ENCODE results near the gene TMEM39B.
"Not testable (repeated sequence)": the region's sequence is repeated elsewhere in the genome, so short reads cannot be mapped to it uniquely, and the experiment has no call there.

The TMEM39B gene

DNA sequence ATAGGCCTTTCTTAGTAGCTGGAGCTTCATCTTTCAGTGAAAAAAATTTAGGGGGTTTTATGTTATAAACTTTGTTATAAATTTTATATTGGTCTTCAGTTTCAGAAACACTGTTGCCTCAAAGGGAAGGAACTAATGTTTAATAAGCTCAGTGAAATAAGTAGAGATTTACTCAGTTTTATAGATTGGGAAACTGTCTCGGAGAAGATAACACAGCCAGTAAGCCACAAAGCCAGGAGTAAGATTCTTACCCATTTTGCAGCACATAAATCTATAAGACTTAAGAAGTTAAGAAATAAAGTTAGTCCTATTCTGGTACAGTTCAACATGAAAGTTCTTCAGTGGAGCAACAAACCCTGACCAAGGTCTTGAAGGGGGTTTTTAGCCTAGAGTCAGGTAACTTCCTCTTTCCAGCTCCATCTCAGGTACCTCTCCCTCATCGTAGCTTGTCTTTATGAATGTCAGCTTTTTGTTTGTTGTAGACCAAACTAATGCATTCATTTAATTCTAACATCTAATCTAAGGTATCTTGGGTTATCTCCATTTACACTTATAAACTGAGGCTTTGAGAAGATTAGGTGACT is 38.4 kb downstream of the TMEM39B start:
- FAIRE-seq (no peak), DNase-seq (ENCODE audit: insufficient read length, low spot score) (no peak)
- TF ChIP-seq POU2F2 (IDR thresholded peaks at IDR 0.05; ENCODE audit: low read depth, low read length), result no peak
- TF ChIP-seq SPI1 (IDR thresholded peaks at IDR 0.05; ENCODE audit: low read depth, low read length), result peak; percentile 29; the same call in 1 of the 2 replicates
- no peak for TF ChIP-seq POLR2A (IDR thresholded peaks at IDR 0.05; ENCODE audit: low read depth, low read length)

DNA sequence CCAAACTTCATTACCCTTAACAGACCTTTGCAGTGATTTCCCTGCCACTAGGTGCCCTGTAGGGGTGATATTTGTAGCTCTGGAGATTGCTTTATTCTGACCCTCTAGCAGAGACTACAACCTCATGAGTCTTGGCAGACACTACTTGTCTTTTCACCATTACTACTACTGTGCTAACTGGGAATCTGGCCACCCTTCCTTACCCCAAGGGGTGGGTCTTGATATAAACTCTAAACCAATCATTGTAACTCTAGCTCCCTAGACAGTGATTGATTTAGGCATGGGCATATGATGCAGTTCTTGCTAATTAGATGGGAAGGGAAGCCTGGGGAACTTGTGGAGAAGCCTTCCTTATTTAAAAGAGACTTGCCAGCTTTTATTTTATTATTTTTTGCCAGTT is 39.0 kb downstream of the TMEM39B start:
- FAIRE-seq (no peak), DNase-seq (ENCODE audit: insufficient read length, low spot score) (no peak)

DNA sequence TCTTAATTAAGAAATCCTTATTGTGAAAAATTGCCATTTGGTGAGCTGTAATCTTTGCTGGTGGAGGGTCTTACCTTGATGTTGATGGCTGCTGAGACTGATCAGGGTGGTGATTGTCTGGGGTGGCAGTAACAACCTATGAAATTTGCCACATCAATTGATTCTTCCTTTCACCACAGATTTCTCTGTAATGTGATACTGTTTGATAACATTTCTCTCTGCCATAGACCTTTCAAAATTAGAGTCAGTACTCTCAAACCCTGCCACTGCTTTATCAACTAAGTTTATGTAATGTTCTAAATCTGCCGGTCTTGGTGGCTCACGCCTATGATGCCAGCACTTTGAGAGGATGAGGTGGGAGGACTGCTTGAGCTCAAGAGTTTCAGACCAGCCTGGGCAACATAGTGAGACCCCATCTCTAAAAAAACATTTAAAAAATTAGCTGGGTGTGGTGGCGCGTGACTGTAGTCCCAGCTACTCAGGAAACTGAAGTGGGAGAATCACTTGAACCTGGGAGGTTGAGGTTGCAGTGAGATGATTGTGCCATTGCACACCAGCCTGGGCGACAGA is 40.2 kb downstream of the TMEM39B start:
- FAIRE-seq (no peak), DNase-seq (ENCODE audit: insufficient read length, low spot score) (no peak)
- TF ChIP-seq POLR2AphosphoS5 (IDR thresholded peaks at IDR 0.05; ENCODE audit: low read depth, low read length), result no peak
- no peak for TF ChIP-seq TAF1 (IDR thresholded peaks at IDR 0.05; ENCODE audit: low read depth, low read length)
- TF ChIP-seq POLR2A (IDR thresholded peaks at IDR 0.05; ENCODE audit: low read depth, low read length), result no peak
- no peak for TF ChIP-seq POU2F2 (IDR thresholded peaks at IDR 0.05; ENCODE audit: low read depth, low read length)
- TF ChIP-seq SPI1 (IDR thresholded peaks at IDR 0.05; ENCODE audit: low read depth, low read length), result no peak
- TF ChIP-seq PAX5 (IDR thresholded peaks at IDR 0.05; ENCODE audit: insufficient read depth, low read length, severe bottlenecking), result no peak

More for the DNA sequence above, 39.0 kb downstream of the TMEM39B start:
- TF ChIP-seq TAF1 (IDR thresholded peaks at IDR 0.05; ENCODE audit: low read depth, low read length) (no peak), SPI1 (IDR thresholded peaks at IDR 0.05; ENCODE audit: low read depth, low read length) (no peak), POLR2A (IDR thresholded peaks at IDR 0.05; ENCODE audit: low read depth, low read length) (no peak), POU2F2 (IDR thresholded peaks at IDR 0.05; ENCODE audit: low read depth, low read length) (no peak), POLR2AphosphoS5 (IDR thresholded peaks at IDR 0.05; ENCODE audit: low read depth, low read length) (no peak)

DNA sequence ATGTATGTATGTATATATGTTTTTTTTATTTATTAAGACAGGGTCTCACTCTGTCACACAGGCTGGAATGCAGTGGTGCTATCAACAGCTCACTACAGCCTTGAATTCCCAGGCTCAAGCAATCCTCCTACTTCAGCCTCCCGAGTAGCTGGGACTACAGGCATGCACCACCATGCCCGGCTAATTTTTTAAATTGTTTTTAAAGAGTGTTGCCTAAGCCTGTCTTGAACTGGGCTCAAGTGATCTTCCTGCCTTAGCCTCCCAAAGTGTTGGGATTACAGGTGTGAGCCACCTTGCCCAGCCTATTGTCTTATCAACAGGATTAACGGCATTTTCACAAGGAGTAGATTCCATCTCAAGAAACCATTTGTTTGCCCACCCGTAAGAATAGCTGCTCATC is 40.7 kb downstream of the TMEM39B start:
- FAIRE-seq; DNase-seq (ENCODE audit: insufficient read length, low spot score): not testable (repeated sequence)

DNA sequence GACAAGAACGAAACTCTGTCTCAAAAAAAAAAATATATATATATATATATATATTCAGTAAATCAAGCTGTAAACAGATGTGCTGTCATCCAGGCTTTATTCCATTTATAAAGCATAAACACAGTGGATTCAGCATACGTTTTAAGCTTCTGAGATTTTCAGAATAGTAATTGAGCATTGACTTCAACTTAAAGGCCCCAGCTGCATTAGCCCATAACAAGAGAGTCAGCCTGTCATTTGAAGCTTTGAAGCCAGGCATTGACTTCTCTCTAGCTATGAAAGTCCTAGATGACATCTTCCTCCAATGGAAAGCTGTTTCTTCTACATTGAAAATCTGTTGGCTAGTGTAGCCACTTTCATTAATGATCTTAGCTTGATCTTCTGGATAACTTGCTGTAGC is 41.7 kb downstream of the TMEM39B start:
- DNase-seq (ENCODE audit: insufficient read length, low spot score) (no peak), FAIRE-seq (no peak)

DNA sequence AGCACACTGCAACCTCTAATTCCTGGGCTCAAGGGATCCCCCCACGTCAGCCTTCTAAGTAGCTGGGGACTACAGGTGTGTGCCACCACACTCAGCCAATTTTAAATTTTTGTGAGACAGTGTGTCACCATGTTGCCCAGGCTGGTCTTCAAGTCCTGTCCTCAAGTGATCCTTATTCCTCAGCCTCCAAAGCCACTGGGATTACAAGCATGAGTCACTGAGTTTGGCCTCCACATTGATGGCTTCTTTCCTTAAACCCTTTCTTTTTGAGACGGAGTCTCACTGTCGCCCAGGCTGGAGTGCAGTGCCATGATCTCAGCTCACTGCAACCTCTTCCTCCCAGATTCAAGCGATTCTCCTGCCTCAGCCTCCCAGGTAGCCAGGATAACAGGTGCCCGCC is 42.8 kb downstream of the TMEM39B start:
- DNase-seq (ENCODE audit: insufficient read length, low spot score) (no peak), FAIRE-seq (no peak)
- TF ChIP-seq POU2F2 (IDR thresholded peaks at IDR 0.05; ENCODE audit: low read depth, low read length), result no peak
- TF ChIP-seq PAX5 (IDR thresholded peaks at IDR 0.05; ENCODE audit: insufficient read depth, low read length, severe bottlenecking), result no peak
- TF ChIP-seq POLR2A (IDR thresholded peaks at IDR 0.05; ENCODE audit: low read depth, low read length), result no peak
- TF ChIP-seq TAF1 (IDR thresholded peaks at IDR 0.05; ENCODE audit: low read depth, low read length), result no peak
- TF ChIP-seq SPI1 (IDR thresholded peaks at IDR 0.05; ENCODE audit: low read depth, low read length), result no peak
- TF ChIP-seq POLR2AphosphoS5 (IDR thresholded peaks at IDR 0.05; ENCODE audit: low read depth, low read length), result no peak

More for the DNA sequence above, 41.7 kb downstream of the TMEM39B start:
- TF ChIP-seq TAF1 (IDR thresholded peaks at IDR 0.05; ENCODE audit: low read depth, low read length) (no peak), SPI1 (IDR thresholded peaks at IDR 0.05; ENCODE audit: low read depth, low read length) (no peak), PAX5 (IDR thresholded peaks at IDR 0.05; ENCODE audit: insufficient read depth, low read length, severe bottlenecking) (no peak), POU2F2 (IDR thresholded peaks at IDR 0.05; ENCODE audit: low read depth, low read length) (no peak), POLR2A (IDR thresholded peaks at IDR 0.05; ENCODE audit: low read depth, low read length) (no peak), POLR2AphosphoS5 (IDR thresholded peaks at IDR 0.05; ENCODE audit: low read depth, low read length) (no peak)

DNA sequence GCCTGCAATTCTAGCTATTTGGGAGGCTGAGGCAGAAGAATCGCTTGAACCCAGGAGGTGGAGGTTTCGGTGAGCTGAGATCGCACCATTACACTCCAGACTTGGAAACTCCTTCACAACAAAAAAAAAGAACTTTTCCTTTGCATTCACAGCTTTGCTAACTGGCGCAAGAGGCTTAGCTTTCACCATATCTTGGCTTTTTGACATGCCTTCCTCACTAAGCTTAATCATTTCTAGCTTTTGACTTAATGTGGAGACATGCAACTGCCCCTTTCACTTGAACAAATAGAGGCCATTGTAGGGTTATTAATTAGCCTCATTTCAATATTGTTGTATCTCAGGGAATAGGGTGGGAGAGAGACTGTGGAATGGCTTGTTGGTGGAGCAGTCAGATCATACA is 43.8 kb downstream of the TMEM39B start:
- no peak for TF ChIP-seq POU2F2 (IDR thresholded peaks at IDR 0.05; ENCODE audit: low read depth, low read length)
- no peak for TF ChIP-seq TAF1 (IDR thresholded peaks at IDR 0.05; ENCODE audit: low read depth, low read length)
- no peak for TF ChIP-seq SPI1 (IDR thresholded peaks at IDR 0.05; ENCODE audit: low read depth, low read length)
- no peak for TF ChIP-seq POLR2AphosphoS5 (IDR thresholded peaks at IDR 0.05; ENCODE audit: low read depth, low read length)
- no peak for TF ChIP-seq PAX5 (IDR thresholded peaks at IDR 0.05; ENCODE audit: insufficient read depth, low read length, severe bottlenecking)
- no peak for TF ChIP-seq POLR2A (IDR thresholded peaks at IDR 0.05; ENCODE audit: low read depth, low read length)
- DNase-seq (ENCODE audit: insufficient read length, low spot score) (no peak), FAIRE-seq (no peak)

DNA sequence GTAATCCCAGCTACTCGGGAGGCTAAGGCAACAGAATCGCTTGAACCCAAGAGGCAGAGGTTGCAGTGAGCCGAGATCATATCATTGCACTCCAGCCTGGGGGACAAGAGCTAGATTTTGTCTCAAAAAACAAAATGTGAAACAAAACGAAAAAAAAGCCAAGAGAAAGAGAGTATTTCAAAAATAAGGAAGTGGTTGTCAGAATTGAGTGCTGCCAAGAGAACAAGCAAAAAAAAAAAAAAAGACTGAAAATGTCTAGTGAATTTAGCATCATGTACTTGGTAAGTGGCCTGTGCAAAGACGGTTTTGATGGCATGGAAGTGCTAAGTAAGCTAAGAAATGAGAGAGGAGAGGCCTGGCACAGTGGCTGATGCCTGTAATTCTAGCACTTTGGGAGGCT is 49.4 kb downstream of the TMEM39B start:
- TF ChIP-seq PAX5 (IDR thresholded peaks at IDR 0.05; ENCODE audit: insufficient read depth, low read length, severe bottlenecking), result no peak
- peak; percentile 89 for TF ChIP-seq SPI1 (IDR thresholded peaks at IDR 0.05; ENCODE audit: low read depth, low read length)
- DNase-seq (ENCODE audit: insufficient read length, low spot score) (no peak), FAIRE-seq (no peak)

DNA sequence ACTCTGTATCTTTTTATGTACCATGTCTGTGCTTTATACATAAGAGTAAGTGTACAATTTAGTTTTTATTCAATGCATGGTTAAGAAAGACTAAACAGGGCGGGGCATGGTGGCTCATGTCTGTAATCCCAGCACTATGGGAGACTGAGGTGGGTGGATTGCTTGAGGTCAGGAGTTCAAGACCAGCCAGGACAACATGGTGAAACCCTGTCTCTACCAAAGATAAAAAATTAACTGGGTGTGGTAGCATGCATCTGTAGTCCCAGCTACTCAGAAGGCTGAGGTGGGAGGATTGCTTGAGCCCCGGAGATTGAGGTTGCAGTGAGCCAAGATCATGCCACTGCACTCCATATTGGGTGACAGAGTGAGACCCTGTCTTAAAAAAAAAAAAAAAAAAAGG is 50.6 kb downstream of the TMEM39B start:
- FAIRE-seq, result peak; percentile 23

DNA sequence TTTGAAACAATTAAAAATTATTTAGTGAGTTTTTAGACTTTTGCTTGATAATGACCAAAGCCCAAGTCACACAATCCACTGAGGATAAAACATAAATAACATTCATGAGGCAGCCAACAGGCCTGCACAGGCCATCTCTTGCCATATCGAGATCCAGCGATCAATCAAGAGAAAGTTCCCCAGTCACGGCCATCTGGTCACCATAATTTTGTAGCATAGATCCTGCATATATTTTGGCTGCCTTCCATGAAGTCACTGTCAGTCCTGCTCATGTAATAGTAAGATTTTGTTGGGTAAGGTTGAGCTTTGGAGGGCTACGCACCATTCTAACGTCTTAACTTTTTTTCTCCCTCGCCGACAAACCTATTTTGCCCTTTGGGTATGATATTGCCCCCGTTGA is 52.6 kb downstream of the TMEM39B start:
- DNase-seq (ENCODE audit: insufficient read length, low spot score), result no peak
- FAIRE-seq, result no peak
- TF ChIP-seq POLR2A (IDR thresholded peaks at IDR 0.05; ENCODE audit: low read depth, low read length) (no peak), POU2F2 (IDR thresholded peaks at IDR 0.05; ENCODE audit: low read depth, low read length) (no peak), PAX5 (IDR thresholded peaks at IDR 0.05; ENCODE audit: insufficient read depth, low read length, severe bottlenecking) (no peak), SPI1 (IDR thresholded peaks at IDR 0.05; ENCODE audit: low read depth, low read length) (no peak), POLR2AphosphoS5 (IDR thresholded peaks at IDR 0.05; ENCODE audit: low read depth, low read length) (no peak), TAF1 (IDR thresholded peaks at IDR 0.05; ENCODE audit: low read depth, low read length) (no peak)

More for the DNA sequence above, 50.6 kb downstream of the TMEM39B start:
- not testable (repeated sequence) for DNase-seq (ENCODE audit: insufficient read length, low spot score)

DNA sequence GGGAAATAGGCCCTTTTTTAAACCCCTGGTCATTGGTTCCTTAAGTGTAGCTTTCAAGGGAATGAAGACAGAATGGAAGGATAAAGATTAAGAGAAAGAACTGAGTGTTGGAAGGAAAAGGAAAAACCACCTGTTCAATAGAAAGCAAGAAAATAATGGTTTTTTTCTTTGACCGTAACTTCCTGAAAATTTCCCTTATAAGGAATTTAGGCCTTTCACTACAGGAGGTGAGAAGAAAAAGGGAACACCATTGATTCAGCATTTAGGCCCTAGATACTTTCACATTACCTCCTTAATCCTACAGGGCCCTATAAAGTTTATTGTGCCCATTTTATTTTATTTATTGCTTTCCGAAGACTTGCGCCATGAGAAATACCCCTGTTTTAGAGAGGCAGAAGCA is 54.0 kb downstream of the TMEM39B start:
- FAIRE-seq (no peak), DNase-seq (ENCODE audit: insufficient read length, low spot score) (no peak)
- TF ChIP-seq TAF1 (IDR thresholded peaks at IDR 0.05; ENCODE audit: low read depth, low read length), result no peak
- no peak for TF ChIP-seq POLR2A (IDR thresholded peaks at IDR 0.05; ENCODE audit: low read depth, low read length)
- no peak for TF ChIP-seq PAX5 (IDR thresholded peaks at IDR 0.05; ENCODE audit: insufficient read depth, low read length, severe bottlenecking)
- TF ChIP-seq POU2F2 (IDR thresholded peaks at IDR 0.05; ENCODE audit: low read depth, low read length), result no peak
- TF ChIP-seq POLR2AphosphoS5 (IDR thresholded peaks at IDR 0.05; ENCODE audit: low read depth, low read length), result no peak
- no peak for TF ChIP-seq SPI1 (IDR thresholded peaks at IDR 0.05; ENCODE audit: low read depth, low read length)

Measured in GM12891 (cell line).